PFSK-1 (cell line): ENCODE results near the gene P2RY11.

ENCODE experiments used
- FOXP2 ChIP-seq: optimal IDR thresholded peaks from 2 replicates; pipeline ENCODE3; 2011; ENCODE audit warnings: borderline replicate concordance, control low read depth, inconsistent platforms; ENCODE audit not compliant: insufficient read depth; ENCODE audit errors: extremely low read length, extremely low read depth
- POLR2AphosphoS5 ChIP-seq: IDR thresholded peaks from 2 replicates; pipeline ENCODE4 v1.6.1; 2012; ENCODE audit warnings: low read depth, mild to moderate bottlenecking, control low read depth, low read length, moderate library complexity
- REST ChIP-seq, 2 experiments: IDR thresholded peaks; 2 replicates each; pipeline versions ENCODE4 v1.6.1 to v1.8.0; 2011 to 2012; ENCODE audit warnings: low read depth in 2 of 2, low read length in 2 of 2, control low read depth in 1 of 2, inconsistent platforms in 1 of 2, mild to moderate bottlenecking in 1 of 2, moderate library complexity in 1 of 2; ENCODE audit not compliant: insufficient read depth in 1 of 2
- SIN3A ChIP-seq: IDR thresholded peaks from 2 replicates; pipeline ENCODE4 v1.6.1; 2012; ENCODE audit warnings: mild to moderate bottlenecking, low read length, moderate library complexity, borderline replicate concordance; ENCODE audit not compliant: insufficient read depth
- TAF1 ChIP-seq: IDR thresholded peaks from 2 replicates; pipeline ENCODE4 v1.6.1; 2012; ENCODE audit warnings: low read length, control low read depth, borderline replicate concordance; ENCODE audit not compliant: insufficient read depth

The P2RY11 gene

GRCh38 chr19:10109528-10109927 is 2.0 kb upstream of the P2RY11 start:
- TF ChIP-seq SIN3A (no peak), POLR2AphosphoS5 (no peak), FOXP2 (no peak), TAF1 (no peak), REST (IDR thresholded peaks at IDR 0.05; ENCODE audit: insufficient read depth in 1 of 2, low read depth in 2 of 2, low read length in 2 of 2) (no peak)

- TF ChIP-seq TAF1 (no peak), FOXP2 (no peak), SIN3A (no peak), REST (IDR thresholded peaks at IDR 0.05; ENCODE audit: insufficient read depth in 1 of 2, low read depth in 2 of 2, low read length in 2 of 2) (no peak), POLR2AphosphoS5 (no peak)
Observed at GRCh38 chr19:10110076-10110971, 1.2 kb upstream of the P2RY11 start.

GRCh38 chr19:10110972-10111317 is 548 bp upstream of the P2RY11 start:
- TF ChIP-seq FOXP2 (no peak), REST (IDR thresholded peaks at IDR 0.05; ENCODE audit: insufficient read depth in 1 of 2, low read depth in 2 of 2, low read length in 2 of 2) (no peak), TAF1 (no peak), SIN3A (no peak), POLR2AphosphoS5 (no peak)

GRCh38 chr19:10112037-10112761 is 706 bp downstream of the P2RY11 start:
- TF ChIP-seq POLR2AphosphoS5 (no peak), FOXP2 (no peak), REST (IDR thresholded peaks at IDR 0.05; ENCODE audit: insufficient read depth in 1 of 2, low read depth in 2 of 2, low read length in 2 of 2) (no peak), SIN3A (no peak), TAF1 (no peak)
